Natural killer cell (primary cell): ENCODE results near the gene GANC. TPM values are rescaled to one million over a fixed set of nuclear protein-coding genes. Genes with fewer than 3 reads are reported as not detected.

Experiments used
- ATAC-seq, 3 donors: fragments of 150-1000 bp in 2 of 3; fragments of 200-7000 bp in 1 of 3; cut with Tn5 transposase; 1 replicate in 1 of 3; 2 replicates in 2 of 3; pipeline ENCODE4 v1.10.0; 2021; ENCODE audit warnings: mild to moderate bottlenecking in 2 of 3, moderate library complexity in 2 of 3
- DNase-seq, 2 donors: peaks; one replicate each; pipeline versions ENCODE4 v3.0.0 to v3.0.0-alpha.2; 2013 to 2021; ENCODE audit warnings: mixed read lengths in 1 of 2
- H3K27ac ChIP-seq: one replicate; pipeline ENCODE4 v1.5.1; 2013; ENCODE audit warnings: mild to moderate bottlenecking, low read length
- H3K27me3 ChIP-seq: one replicate; pipeline ENCODE4 v1.6.1; 2013; ENCODE audit warnings: low read length; ENCODE audit not compliant: control insufficient read depth, insufficient read depth
- H3K36me3 ChIP-seq: one replicate; pipeline ENCODE4 v1.6.1; 2013; ENCODE audit warnings: low read length; ENCODE audit not compliant: control insufficient read depth, insufficient read depth
- H3K4me1 ChIP-seq: one replicate; pipeline ENCODE4 v1.6.1; 2013; ENCODE audit warnings: low read length; ENCODE audit not compliant: control insufficient read depth, insufficient read depth
- H3K4me3 ChIP-seq: one replicate; pipeline ENCODE4 v1.5.1; 2013; ENCODE audit warnings: low read length
- H3K9me3 ChIP-seq: one replicate; pipeline ENCODE4 v1.6.1; 2013; ENCODE audit warnings: low read length; ENCODE audit not compliant: control insufficient read depth, insufficient read depth
- H3K27ac Mint-ChIP-seq, 2 donors: one replicate each; pipeline ENCODE4 v1.8.0; 2022; ENCODE audit warnings: mild to moderate bottlenecking in 2 of 2, mixed read lengths in 2 of 2, moderate library complexity in 1 of 2
- H3K27me3 Mint-ChIP-seq, 2 donors: one replicate each; pipeline ENCODE4 v1.8.0; 2022; ENCODE audit warnings: low read depth in 2 of 2, mixed read lengths in 2 of 2
- H3K36me3 Mint-ChIP-seq: one replicate; pipeline ENCODE4 v1.8.0; 2022; ENCODE audit warnings: mixed read lengths
- H3K4me1 Mint-ChIP-seq, 2 donors: one replicate each; pipeline ENCODE4 v1.8.0; 2022; ENCODE audit warnings: mixed read lengths in 2 of 2
- H3K4me3 Mint-ChIP-seq: one replicate; pipeline ENCODE4 v1.8.0; 2022; ENCODE audit warnings: mild to moderate bottlenecking, moderate library complexity, mixed read lengths
- H3K9me3 Mint-ChIP-seq, 2 donors: one replicate each; pipeline ENCODE4 v1.8.0; 2022; ENCODE audit warnings: mixed read lengths in 2 of 2
- WGBS: methylation state at CpG from one replicate; pipeline ENCODE4 v1.1.7; 2013; ENCODE audit warnings: missing lambda C conversion rate; ENCODE audit not compliant: insufficient coverage; 5-methylcytosine and 5-hydroxymethylcytosine counted together
- intact Hi-C: fragments of 100-400 bp; cut with micrococcal nuclease; formaldehyde crosslinking; loops from one replicate; pipeline ENCODE4 v1.14.2; 2022
- total RNA-seq, 4 donors: library from RNA; stranded (reverse); fragments of 120-200 nt in 1 of 4; gene quantifications; one replicate each; pipeline versions ENCODE4 v1.2.3 to v1.2.4, GENCODE V29; 2013 to 2022
- TF ChIP-seq, protein P1 (sequence below): fragments of 200-600 bp; IDR thresholded peaks from one replicate; pipeline ENCODE4 v1.8.0; 2022; ENCODE audit warnings: antibody characterized with exemption

GANC gene
- total RNA-seq, 3 donors from 2014 or later (not counting 1 experiment from before 2014, with no cell fraction given): 23.5 to 31.3 (median 24.3) TPM

DNA sequence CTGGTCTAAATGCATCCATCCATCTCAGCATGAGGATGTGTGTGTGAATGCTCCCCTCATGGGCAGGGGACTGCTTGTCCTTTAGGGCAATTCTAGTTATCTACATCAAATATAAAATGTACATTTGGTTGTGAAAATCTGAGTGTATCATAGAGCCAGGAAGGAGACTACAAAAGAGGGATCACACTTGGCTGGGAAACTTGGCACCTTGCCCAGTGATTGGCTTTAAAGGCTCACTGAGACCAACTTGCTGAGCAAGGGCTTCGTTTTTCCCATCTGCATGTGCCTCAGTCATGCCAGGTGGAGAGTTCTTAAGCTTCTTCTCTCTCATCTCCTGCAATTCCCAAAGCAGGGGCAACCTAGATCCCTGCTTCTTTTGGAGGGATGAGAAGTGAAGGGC, 91.5 kb downstream of the GANC start:
- H3K9me3 Mint-ChIP-seq: no peaks in the 10 kb centered on the region
- H3K4me1 Mint-ChIP-seq: peaks cover 0 to 5% of the 10 kb centered on the region in 2 donors
- 92% methylated on average over 1 of the region's 1 CpG for WGBS
- no peaks in the 10 kb centered on the region for H3K27me3 Mint-ChIP-seq
- H3K9me3 ChIP-seq: no peaks in the 10 kb centered on the region
- no peaks in the 10 kb centered on the region for H3K4me1 ChIP-seq
- H3K36me3 Mint-ChIP-seq: no peaks in the 10 kb centered on the region
- no peaks in the 10 kb centered on the region for H3K27me3 ChIP-seq
- no peak overlapping the region for H3K27ac Mint-ChIP-seq
- ATAC-seq (no peak), DNase-seq (peak in 1 of 2 donors; percentile 6)
- H3K36me3 ChIP-seq: no peaks in the 10 kb centered on the region
- H3K27ac ChIP-seq: no peak overlapping the region
- H3K4me3 Mint-ChIP-seq: no peak overlapping the region
- intact Hi-C loops: no loop called here
- no peak overlapping the region for H3K4me3 ChIP-seq
- TF ChIP-seq, protein P1, sequence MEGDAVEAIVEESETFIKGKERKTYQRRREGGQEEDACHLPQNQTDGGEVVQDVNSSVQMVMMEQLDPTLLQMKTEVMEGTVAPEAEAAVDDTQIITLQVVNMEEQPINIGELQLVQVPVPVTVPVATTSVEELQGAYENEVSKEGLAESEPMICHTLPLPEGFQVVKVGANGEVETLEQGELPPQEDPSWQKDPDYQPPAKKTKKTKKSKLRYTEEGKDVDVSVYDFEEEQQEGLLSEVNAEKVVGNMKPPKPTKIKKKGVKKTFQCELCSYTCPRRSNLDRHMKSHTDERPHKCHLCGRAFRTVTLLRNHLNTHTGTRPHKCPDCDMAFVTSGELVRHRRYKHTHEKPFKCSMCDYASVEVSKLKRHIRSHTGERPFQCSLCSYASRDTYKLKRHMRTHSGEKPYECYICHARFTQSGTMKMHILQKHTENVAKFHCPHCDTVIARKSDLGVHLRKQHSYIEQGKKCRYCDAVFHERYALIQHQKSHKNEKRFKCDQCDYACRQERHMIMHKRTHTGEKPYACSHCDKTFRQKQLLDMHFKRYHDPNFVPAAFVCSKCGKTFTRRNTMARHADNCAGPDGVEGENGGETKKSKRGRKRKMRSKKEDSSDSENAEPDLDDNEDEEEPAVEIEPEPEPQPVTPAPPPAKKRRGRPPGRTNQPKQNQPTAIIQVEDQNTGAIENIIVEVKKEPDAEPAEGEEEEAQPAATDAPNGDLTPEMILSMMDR: no peak

DNA sequence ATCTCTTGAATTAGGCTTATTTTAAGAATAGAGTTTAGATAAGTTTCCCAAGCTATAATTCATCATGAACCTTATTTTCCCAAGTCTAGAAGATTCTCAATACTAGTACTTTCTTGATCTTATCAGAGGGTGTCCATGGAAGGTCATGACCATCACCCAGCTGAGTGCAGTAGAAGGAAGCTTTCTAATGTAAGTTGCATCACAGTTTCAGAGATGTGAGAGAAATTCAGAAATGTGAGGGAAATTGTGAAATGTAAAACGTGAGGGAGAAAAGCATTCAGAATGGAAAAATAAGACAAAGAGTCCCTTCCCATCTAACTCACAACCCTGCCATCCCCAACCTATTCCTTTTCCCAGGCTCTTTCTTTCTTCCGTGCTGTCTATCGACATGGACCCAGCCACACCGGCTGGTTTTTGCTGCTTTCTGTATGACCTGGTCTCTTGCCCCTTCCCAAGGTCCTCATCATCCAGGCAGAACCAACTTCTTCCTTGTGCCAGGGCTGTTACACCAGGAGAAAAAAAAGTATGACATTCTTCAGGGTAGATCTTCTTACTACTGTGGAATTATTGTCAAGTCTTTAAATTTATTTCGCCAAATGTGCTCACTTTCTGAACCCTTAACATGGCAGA, 93.0 kb downstream of the GANC start:
- DNase-seq (no peak), ATAC-seq (no peak)
- no peak overlapping the region for H3K4me3 Mint-ChIP-seq
- no peak overlapping the region for H3K27ac Mint-ChIP-seq
- no peaks in the 10 kb centered on the region for H3K27me3 ChIP-seq
- H3K36me3 ChIP-seq: no peaks in the 10 kb centered on the region
- H3K27me3 Mint-ChIP-seq: no peaks in the 10 kb centered on the region
- H3K9me3 Mint-ChIP-seq: no peaks in the 10 kb centered on the region
- intact Hi-C loops: no loop called here
- no peak overlapping the region for H3K27ac ChIP-seq
- 93% methylated on average over 3 of the region's 5 CpGs for WGBS
- no peaks in the 10 kb centered on the region for H3K4me1 ChIP-seq
- H3K36me3 Mint-ChIP-seq: no peaks in the 10 kb centered on the region
- H3K4me3 ChIP-seq: no peak overlapping the region
- no peaks in the 10 kb centered on the region for H3K9me3 ChIP-seq
- peaks cover 0 to 5% of the 10 kb centered on the region in 2 donors for H3K4me1 Mint-ChIP-seq
- TF ChIP-seq, protein P1: no peak

DNA sequence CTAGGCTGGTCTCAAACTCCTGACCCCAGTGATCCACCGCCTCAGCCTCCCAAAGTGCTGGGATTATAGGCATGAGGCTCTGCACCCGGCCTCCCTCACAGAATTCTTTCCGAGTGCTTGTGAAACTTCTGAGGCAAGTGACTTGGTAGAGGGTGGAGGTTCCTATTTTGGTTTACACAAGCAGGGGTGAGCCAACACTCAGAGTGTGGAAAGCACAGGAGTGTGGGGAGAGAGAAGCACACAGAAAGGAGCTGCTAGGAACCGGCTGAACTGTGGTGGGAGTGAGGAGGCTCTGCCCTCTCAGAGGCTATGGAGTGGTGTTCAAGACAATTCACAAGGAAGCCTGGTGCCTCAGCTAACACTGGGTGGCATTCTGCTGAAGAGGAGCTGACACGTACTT, 94.0 kb downstream of the GANC start:
- WGBS: 91% methylated on average over 5 of the region's 5 CpGs
- no peak overlapping the region for H3K27ac ChIP-seq

More for the DNA sequence above, 94.0 kb downstream of the GANC start:
- TF ChIP-seq, protein P1: no peak
- Mint-ChIP-seq H3K27me3 (no peaks in the 10 kb centered on the region), H3K36me3 (no peaks in the 10 kb centered on the region), H3K27ac (no peak overlapping the region), H3K9me3 (no peaks in the 10 kb centered on the region), H3K4me1 (no peaks in the 10 kb centered on the region), H3K4me3 (no peak overlapping the region)
- DNase-seq (no peak), ATAC-seq (peak in 1 of 3 donors; percentile 49)
- Histone ChIP-seq H3K9me3 (no peaks in the 10 kb centered on the region), H3K36me3 (no peaks in the 10 kb centered on the region), H3K4me3 (no peak overlapping the region), H3K27me3 (no peaks in the 10 kb centered on the region), H3K4me1 (no peaks in the 10 kb centered on the region)
- intact Hi-C loops: no loop called here
